KOPT-K1 (cell line): Measurements from ENCODE around the gene FSTL4.

Experiments used
- H3K27ac ChIP-seq: fragments of 200-600 bp; sonication (generic); 2 replicates; pipeline ENCODE4 v1.5.1; 2016; ENCODE audit warnings: antibody characterized with exemption, mild to moderate bottlenecking, low read depth, low read length; ENCODE audit not compliant: poor library complexity, severe bottlenecking
- H3K36me3 ChIP-seq: fragments of 200-600 bp; sonication (generic); 2 replicates; pipeline ENCODE4 v1.5.1; 2017; ENCODE audit warnings: antibody characterized with exemption, mild to moderate bottlenecking, low read length, moderate library complexity; ENCODE audit not compliant: insufficient read depth
- H3K9me3 ChIP-seq: fragments of 200-600 bp; sonication (generic); 2 replicates; pipeline ENCODE4 v1.5.1; 2017; ENCODE audit warnings: antibody characterized with exemption, low read length, mild to moderate bottlenecking; ENCODE audit not compliant: insufficient read depth, poor library complexity, severe bottlenecking

Gene FSTL4

DNA sequence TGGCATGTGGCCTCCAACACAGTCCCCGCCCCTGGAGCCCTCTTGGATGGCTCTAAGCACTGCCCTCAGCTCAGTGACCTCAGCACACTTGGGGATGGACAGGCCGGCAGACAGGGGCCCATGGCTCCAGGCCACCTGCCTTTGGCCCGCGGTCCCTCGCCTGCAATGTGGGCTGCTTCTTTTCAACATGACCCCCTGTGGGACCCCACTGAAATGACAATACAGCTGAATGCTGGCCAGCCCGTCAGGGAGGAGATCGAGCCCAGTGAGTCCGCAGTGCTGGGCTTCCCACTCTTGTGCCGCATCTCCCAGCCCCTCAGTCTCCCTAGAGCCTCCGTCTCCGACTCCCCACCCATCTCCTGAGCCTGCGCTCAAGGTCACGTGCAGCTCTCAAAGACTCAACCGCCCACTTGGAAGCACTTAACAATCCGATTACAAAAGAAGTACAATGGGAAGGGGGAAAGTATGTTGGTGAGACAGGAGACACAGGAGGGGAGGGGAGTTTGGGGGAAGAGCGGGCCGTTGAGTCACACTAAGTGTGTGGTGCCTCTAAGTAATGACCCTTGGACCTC, 321.6 kb downstream of the FSTL4 start:
- no peak overlapping the region for H3K27ac ChIP-seq
- no peaks in the 10 kb centered on the region for H3K36me3 ChIP-seq
- no peaks in the 10 kb centered on the region for H3K9me3 ChIP-seq

GRCh38 chr5:133289686-133290367, 322.5 kb downstream of the FSTL4 start:
- no peaks in the 10 kb centered on the region for H3K36me3 ChIP-seq
- no peaks in the 10 kb centered on the region for H3K9me3 ChIP-seq
- no peak overlapping the region for H3K27ac ChIP-seq

- Histone ChIP-seq H3K27ac (no peak overlapping the region), H3K36me3 (no peaks in the 10 kb centered on the region), H3K9me3 (no peaks in the 10 kb centered on the region)
These were observed 324.8 kb downstream of the FSTL4 start for GRCh38 chr5:133287500-133287899.

DNA sequence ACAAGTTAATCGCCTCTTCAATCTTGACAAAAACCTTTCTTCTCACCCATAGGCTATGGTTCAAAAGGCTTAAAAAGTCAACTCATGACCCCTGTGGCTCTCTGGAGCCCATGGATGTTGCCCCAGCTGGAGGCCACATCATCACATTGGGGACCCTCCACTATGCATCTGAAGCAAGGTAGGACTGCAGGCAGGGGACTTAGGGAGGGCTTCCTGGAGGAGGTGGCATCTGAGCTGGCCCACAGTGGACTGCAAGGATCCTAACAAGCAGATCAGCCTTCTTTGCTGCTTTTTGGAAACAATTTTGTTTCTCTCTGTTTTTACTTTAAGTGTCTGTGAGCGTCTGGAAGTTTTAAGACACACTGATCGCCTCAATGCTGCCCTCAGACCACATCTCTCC, 325.9 kb downstream of the FSTL4 start:
- no peaks in the 10 kb centered on the region for H3K9me3 ChIP-seq
- no peaks in the 10 kb centered on the region for H3K36me3 ChIP-seq
- no peak overlapping the region for H3K27ac ChIP-seq

- no peaks in the 10 kb centered on the region for H3K36me3 ChIP-seq
- no peak overlapping the region for H3K27ac ChIP-seq
- no peaks in the 10 kb centered on the region for H3K9me3 ChIP-seq
These were observed 326.7 kb downstream of the FSTL4 start for GRCh38 chr5:133285583-133286021.

DNA sequence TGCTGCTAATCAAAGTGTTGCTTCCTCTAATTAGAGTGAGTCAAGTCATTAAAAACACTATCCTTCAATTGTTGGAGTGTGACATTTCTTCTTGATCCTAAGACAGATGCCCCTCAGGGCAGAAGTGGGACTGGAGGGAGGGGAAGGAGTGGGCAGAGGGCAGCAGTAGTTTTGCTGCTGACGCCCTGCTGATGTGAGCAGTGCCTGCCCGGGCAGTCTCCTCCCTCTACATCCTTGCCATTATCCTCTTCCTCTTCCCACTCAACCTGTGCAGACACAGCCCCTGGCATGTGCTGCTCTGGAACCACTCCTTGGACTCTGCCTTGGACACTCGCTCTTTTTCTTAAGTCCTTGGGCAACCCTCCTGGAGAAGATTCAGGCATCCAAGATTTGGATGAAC, 328.0 kb downstream of the FSTL4 start:
- no peaks in the 10 kb centered on the region for H3K36me3 ChIP-seq

DNA sequence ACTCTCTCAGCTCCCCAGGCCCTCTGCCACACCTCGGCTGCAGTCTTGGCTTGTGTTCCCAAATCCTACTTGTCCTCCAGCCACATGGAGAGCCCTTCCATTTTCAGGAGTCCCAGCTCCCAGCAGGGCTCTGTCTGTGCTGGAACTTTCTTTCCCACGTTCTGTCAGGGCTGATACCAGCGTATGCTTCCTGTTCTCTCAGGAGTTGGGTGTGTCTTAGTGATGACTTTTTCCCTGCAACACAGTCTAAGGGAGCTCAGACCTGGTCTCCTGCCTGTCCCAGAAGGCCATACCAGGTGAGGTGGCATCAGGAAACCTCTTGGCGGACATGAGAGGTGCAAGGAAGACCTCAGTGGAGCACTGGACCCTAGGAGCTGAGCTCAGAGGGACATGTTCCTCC, 334.0 kb downstream of the FSTL4 start:
- H3K9me3 ChIP-seq = no peaks in the 10 kb centered on the region
- no peaks in the 10 kb centered on the region for H3K36me3 ChIP-seq
- no peak overlapping the region for H3K27ac ChIP-seq

More for the DNA sequence above, 328.0 kb downstream of the FSTL4 start:
- no peak overlapping the region for H3K27ac ChIP-seq
- H3K9me3 ChIP-seq = no peaks in the 10 kb centered on the region

DNA sequence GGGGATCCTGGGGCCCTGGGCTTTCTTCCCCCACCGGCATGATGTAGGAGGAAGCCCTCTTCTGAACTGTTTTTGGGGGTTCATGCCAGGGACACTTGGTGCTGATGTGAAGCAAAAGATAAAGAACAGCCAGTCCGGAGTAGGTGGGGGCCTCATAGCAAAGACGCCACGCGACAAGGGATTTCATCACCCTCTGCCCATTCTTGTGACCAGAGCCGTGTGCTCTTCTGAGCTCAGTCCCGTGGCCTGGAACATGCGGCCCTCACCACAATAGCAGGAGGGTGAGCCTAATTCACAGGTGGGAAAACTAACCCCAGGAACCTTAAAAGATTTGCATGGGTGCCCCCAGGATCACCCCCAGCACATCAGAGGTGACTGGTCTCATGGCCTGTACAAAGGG, 334.6 kb downstream of the FSTL4 start:
- Histone ChIP-seq H3K27ac (no peak overlapping the region), H3K36me3 (no peaks in the 10 kb centered on the region), H3K9me3 (no peaks in the 10 kb centered on the region)

- Histone ChIP-seq H3K9me3 (no peaks in the 10 kb centered on the region), H3K27ac (no peak overlapping the region), H3K36me3 (no peaks in the 10 kb centered on the region)
These were observed 336.2 kb downstream of the FSTL4 start for GRCh38 chr5:133276171-133276570.

GRCh38 chr5:133275631-133276030, 336.7 kb downstream of the FSTL4 start:
- H3K9me3 ChIP-seq = no peaks in the 10 kb centered on the region
- no peak overlapping the region for H3K27ac ChIP-seq
- H3K36me3 ChIP-seq = no peaks in the 10 kb centered on the region

DNA sequence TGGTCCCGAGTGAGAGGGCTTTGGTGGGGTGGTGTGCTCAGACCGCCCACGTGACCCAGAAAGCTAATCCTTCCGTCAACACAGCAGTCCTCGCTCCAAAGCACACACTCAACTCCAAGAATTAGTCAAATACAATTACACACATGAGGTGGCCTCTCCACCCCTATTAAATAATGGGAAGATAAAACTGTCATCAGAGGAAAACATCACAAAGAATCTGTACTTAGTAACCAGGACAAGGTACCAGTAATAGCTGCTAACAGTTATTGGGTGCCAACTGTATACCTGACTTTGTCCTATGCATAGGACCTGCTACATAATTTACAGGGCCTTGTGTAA, 337.8 kb downstream of the FSTL4 start:
- Histone ChIP-seq H3K27ac (no peak overlapping the region), H3K36me3 (no peaks in the 10 kb centered on the region)

DNA sequence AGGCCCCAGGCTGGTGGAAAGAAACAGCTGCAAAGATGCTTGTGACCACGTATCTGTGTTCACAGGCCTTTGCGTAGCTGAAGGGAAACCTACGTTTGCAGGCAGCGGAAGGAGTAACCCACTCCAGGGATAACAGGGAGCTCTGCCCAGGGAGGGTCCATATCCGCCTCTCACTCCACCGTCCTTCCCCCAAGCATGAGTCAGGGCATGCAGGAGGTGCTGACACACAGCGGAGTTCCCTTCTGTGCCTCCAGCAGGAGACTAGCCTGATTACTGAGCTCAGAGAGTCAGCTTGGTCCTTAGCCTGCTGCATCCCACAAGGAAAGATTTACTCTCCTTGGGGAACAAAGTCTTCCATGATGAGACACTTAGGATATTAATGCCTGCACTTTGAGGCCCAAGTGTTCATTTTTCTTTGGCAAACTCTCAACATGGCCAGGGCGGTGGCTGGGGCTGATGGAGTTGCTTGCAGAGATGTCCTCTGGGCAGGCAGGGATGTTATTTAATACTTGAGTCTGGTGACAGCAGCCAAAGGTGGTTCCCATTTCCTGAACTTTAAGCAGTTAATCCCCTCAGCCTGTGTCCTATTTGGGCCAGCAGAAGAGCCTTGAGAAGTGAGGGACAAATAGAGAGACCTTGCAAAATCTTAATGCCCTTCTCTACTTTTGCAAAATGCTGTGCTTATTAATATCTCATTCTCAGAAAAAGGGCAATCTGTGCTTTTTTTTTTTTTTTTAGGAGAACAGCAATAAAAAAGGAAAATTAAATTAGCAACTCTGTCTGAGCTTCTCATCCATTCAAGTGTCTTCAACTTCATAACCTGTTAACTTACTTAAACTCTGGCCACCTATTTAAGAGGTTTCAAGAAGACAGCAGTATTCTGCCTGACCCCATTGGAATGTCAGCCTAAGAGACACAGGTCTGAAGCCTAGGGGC, 338.4 kb downstream of the FSTL4 start:
- no peak overlapping the region for H3K27ac ChIP-seq
- H3K9me3 ChIP-seq = no peaks in the 10 kb centered on the region
- H3K36me3 ChIP-seq = no peaks in the 10 kb centered on the region

More for the DNA sequence above, 337.8 kb downstream of the FSTL4 start:
- no peaks in the 10 kb centered on the region for H3K9me3 ChIP-seq

DNA sequence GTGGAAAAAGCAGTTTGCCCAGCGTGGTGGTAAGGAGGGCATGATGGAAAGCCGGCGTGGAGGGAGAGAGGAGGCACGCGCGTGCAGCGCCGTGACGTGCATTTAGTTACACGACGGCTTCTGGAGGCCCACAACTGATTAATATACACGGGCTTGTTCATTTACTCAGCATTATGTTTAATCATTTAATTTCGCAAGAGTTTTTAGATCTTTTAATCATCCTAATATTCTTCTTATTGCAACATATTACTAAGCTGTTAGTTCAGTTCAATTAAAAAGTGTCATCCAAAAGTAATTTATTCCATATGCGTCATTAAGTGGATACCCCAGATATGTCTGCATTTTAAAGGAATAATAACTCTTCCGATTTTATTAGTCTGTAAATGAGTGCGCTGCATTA, 340.0 kb downstream of the FSTL4 start:
- no peak overlapping the region for H3K27ac ChIP-seq
- H3K9me3 ChIP-seq = no peaks in the 10 kb centered on the region
- no peaks in the 10 kb centered on the region for H3K36me3 ChIP-seq

DNA sequence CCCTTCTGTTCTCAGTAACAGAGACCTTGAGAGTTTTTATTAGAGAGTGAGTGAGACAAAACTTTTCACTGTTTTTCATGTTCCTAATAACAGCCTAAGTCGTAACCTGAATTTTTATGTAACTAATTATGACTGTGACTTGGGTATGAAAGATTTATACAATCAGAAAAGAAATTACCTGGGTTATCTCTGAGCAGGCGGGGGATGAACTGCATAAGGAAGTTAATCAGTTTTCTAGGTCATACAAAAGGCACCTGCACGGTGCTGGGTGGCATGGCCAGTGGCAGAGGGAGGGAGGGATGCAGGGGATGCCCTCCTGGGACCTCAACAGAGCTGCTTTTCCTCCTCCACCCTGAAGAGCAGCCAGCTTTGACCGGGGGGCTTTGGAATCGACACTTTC, 340.7 kb downstream of the FSTL4 start:
- Histone ChIP-seq H3K9me3 (no peaks in the 10 kb centered on the region), H3K27ac (no peak overlapping the region), H3K36me3 (no peaks in the 10 kb centered on the region)

DNA sequence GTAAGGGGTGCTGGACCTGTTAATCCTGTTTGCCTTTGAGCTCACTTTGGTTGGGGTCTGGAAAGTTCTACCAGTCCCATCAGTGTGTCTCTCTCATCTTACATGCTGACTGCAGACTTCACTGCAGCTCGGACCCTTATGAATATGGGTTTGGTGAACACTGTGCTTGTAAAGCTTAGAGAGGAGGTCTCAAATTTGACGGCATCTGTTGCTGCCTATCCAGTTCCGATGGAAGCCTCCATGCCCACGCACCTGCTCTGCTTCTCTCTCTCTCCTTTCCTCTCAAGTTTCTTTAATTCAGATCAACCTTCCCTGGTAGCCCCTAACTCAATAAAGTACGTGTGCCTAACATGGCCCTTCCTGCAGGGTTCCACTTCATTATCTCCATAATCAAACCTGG, 342.6 kb downstream of the FSTL4 start:
- H3K36me3 ChIP-seq = no peaks in the 10 kb centered on the region
- no peaks in the 10 kb centered on the region for H3K9me3 ChIP-seq
- H3K27ac ChIP-seq = no peak overlapping the region
